IPS-NIHi11 (cell line): ENCODE data around the gene TPO.

Experiments
- DNase-seq: peaks from one replicate; pipeline ENCODE4 v3.0.0; 2012; ENCODE audit warnings: mixed read lengths, low spot score

Gene TPO

GRCh38 chr2:1450915-1451314, 37.7 kb downstream of the TPO start:
- no peak for DNase-seq

- DNase-seq, result no peak
Measured at GRCh38 chr2:1451422-1451821, 38.2 kb downstream of the TPO start.

DNA sequence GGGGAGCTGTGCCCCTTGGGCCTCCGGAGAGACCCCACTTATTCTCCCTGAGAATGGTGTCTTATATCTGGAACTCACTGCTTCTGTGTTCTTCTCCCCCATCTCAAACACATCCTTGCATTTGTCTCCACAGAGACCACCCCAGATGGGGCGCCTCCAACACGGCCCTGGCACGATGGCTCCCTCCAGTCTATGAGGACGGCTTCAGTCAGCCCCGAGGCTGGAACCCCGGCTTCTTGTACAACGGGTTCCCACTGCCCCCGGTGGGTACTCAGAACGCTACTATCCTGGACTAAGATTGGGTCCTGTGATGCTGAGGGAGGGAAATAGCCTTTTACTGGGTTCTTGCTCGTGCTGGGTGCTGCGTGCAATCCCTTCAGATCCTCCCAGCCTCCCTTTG, 40.3 kb downstream of the TPO start:
- DNase-seq, result no peak

GRCh38 chr2:1454346-1454745, 41.1 kb downstream of the TPO start:
- DNase-seq, result no peak

- DNase-seq, result no peak
Measured at GRCh38 chr2:1455466-1455865, 42.2 kb downstream of the TPO start.

GRCh38 chr2:1458432-1458831, 45.2 kb downstream of the TPO start:
- no peak for DNase-seq

DNA sequence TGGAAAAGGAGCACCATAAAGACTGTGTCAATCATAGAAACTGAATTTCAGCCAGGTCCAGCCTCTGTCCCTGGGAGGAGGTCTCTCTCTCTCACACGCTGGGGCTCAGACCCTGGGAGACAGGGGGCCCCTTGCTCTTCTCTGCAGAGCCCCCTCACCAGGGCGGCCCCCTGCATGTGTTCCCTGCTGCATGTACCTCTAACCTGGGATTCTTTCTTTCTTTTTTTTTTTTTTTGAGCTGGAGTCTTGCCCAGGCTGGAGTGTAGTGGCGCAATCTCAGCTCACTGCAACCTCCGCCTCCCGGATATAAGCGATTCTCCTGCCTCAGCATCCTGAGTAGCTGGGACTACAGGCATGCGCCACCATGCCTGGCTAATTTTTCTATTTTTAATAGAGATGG, 46.5 kb downstream of the TPO start:
- no peak for DNase-seq

DNA sequence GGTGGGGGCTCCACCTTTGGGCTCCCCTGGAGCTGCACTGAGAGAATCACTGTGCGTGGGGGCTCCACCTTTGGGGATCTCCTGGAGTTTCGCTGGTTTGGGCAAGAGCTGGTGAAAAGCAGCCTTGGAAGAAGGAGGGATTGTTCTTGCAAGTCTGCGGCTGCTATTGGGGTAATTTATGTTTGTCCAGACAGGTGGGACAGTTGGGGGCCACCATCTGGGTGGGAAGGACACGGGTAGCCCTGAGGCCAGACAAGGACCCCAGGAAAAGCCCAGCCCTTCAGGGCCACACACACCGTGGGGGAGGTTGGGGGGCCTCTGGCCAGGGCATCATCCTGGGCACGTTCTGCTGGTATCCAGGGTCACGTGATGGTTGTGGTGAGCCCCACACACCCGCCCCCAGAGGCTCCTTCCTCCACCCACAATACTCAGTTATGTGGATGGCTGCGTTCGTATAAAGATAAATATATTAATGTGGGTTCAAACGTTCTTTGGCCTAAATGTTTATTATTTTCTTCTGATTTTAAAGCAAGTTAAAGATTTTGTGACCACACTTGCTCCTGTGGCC, 47.7 kb downstream of the TPO start:
- DNase-seq, result no peak

- DNase-seq, result no peak
Measured at GRCh38 chr2:1461507-1462390, 48.5 kb downstream of the TPO start.

- DNase-seq, result no peak
Measured at GRCh38 chr2:1462994-1463393, 49.7 kb downstream of the TPO start.

DNA sequence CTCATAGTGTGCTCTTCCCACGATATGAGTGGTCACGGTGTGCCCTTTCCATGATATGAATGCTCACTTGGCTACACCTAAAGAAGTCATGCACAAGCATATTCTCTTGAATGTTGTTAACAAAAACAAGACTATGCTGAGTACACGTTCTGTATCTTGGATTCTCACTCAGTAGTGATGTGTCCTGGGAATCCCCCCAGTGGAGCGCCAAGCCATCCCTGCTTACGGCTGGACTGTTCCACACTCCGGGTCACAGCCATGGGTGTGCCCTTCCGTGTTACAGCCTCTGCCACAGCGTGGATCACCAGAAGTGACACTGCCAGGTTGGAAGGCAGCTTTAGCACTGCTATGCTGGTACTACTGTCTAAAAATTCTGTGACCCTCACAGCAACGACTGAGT, 59.1 kb downstream of the TPO start:
- DNase-seq, result no peak

GRCh38 chr2:1476617-1477195, 63.4 kb downstream of the TPO start:
- no peak for DNase-seq

DNA sequence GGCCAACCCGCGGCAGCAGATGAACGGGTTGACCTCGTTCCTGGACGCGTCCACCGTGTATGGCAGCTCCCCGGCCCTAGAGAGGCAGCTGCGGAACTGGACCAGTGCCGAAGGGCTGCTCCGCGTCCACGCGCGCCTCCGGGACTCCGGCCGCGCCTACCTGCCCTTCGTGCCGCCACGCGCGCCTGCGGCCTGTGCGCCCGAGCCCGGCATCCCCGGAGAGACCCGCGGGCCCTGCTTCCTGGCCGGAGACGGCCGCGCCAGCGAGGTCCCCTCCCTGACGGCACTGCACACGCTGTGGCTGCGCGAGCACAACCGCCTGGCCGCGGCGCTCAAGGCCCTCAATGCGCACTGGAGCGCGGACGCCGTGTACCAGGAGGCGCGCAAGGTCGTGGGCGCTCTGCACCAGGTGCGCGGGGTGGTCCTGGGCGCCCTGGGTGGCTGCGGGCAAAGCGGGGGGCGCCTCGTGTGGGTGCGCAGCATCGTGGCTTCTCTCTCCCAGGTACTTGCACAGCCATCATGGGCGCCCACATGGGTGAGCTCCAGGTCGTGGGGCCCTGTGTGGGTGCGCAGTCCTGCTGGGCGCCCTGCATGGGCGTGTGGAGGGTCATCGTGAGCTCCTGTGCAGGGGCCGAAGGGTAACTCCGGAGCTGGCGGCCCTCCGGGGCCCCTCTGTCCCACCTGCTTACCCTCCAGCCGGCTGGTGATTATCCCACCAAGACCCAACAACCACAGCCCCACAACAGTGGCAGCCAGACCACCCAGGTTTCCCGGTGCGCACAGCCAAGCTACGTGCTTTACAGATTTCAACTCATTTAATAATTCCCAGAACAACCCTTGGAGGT, 64.2 kb downstream of the TPO start:
- DNase-seq, result no peak

- DNase-seq, result no peak
Measured at GRCh38 chr2:1478311-1479305, 65.3 kb downstream of the TPO start.

- no peak for DNase-seq
Measured at GRCh38 chr2:1479346-1479745, 66.1 kb downstream of the TPO start.

- no peak for DNase-seq
Measured at GRCh38 chr2:1480671-1481076, 67.4 kb downstream of the TPO start.

GRCh38 chr2:1481406-1482252, 68.4 kb downstream of the TPO start:
- DNase-seq, result no peak

DNA sequence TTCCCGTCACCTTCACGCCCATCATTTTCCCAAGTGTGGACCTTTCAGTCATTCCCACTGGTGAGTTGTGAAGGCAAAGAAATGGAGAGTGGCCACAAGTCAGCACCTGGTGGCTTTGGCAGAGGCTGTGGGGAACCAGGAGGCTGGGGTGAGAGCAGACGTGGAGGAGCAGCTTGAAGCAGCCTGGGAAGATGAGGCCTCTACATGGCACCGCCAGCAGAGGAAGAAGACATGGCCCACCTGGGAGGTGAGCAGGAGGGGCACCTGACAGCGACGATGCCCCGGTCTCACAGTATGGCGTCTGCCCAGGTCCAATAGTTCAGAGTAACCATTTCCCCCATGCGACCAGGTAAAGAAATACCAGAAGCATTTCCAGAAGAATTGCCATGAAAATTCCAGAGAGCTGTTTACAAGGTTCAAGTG, 69.0 kb downstream of the TPO start:
- no peak for DNase-seq

- no peak for DNase-seq
Measured at GRCh38 chr2:1482981-1483380, 69.7 kb downstream of the TPO start.

GRCh38 chr2:1483551-1483950, 70.3 kb downstream of the TPO start:
- no peak for DNase-seq
